B cell (primary cell): ENCODE data around the gene IRS2.

ENCODE experiments used
- CTCF ChIP-seq: fragments of 200-600 bp; IDR thresholded peaks from one replicate; pipeline ENCODE4 v1.8.0; 2022; ENCODE audit warnings: antibody characterized with exemption, mild to moderate bottlenecking
- EZH2 ChIP-seq: IDR thresholded peaks from 2 replicates; pipeline ENCODE4 v1.6.1; 2012; ENCODE audit warnings: borderline replicate concordance, low read depth, mild to moderate bottlenecking, moderate library complexity, low read length; ENCODE audit not compliant: insufficient read depth, poor library complexity, severe bottlenecking

- TF ChIP-seq CTCF: no peak
- TF ChIP-seq EZH2: no peak
These were observed 24.7 kb downstream of the IRS2 start for GRCh38 chr13:109761695-109762094.
